A549 (cell line): ENCODE data around the gene SLC25A28. TPM values are rescaled to one million over a fixed set of nuclear protein-coding genes. Genes with fewer than 3 reads are reported as not detected.

Source experiments
- ATAC-seq, 2 experiments: fragments of 200-7000 bp in 1 of 2; fragments of >200 bp in 1 of 2; cut with Nextera tagmentation in 1 of 2; cut with Tn5 transposase in 1 of 2; 3 replicates each; pipeline versions ENCODE4 v1.8.0 to v1.9.1; 2018 to 2020; ENCODE audit warnings: mild to moderate bottlenecking in 1 of 2, moderate library complexity in 1 of 2
- CTCF ChIA-PET: fragments of 300-600 bp; sonication (Branson Sonifier 250); formaldehyde crosslinking; extraction: SDS; loops from one replicate; lab custom pipeline; 2021; ENCODE audit warnings: antibody characterized with exemption, inconsistent platforms; lab: Yijun Ruan, JAX
- POLR2A ChIA-PET: fragments of 350-600 bp; formaldehyde crosslinking; extraction: SDS; loops from one replicate; lab custom pipeline; 2021; ENCODE audit warnings: antibody characterized with exemption, inconsistent platforms; lab: Yijun Ruan, JAX
- DNase-seq, 2 experiments: peaks; one replicate each; pipeline versions ENCODE4 v3.0.0 to v3.0.0-alpha.2; 2011 to 2016; ENCODE audit warnings: low read depth in 1 of 2, low spot score in 1 of 2
- FAIRE-seq: peaks from 2 replicates; lab custom pipeline; 2011; peaks lifted over from hg19 to GRCh38; lab: Jason Lieb, UNC
- H3K27ac ChIP-seq, 2 experiments: fragments of >200 bp; sonication (Bioruptor Twin); formaldehyde crosslinking; 3 replicates each; pipeline ENCODE4 v1.5.1; 2016 to 2017
- H3K4me1 ChIP-seq: fragments of >200 bp; sonication (Bioruptor Twin); formaldehyde crosslinking; 3 replicates; pipeline ENCODE4 v1.6.1; 2016
- H3K4me2 ChIP-seq: fragments of >200 bp; sonication (Bioruptor Twin); formaldehyde crosslinking; 3 replicates; pipeline ENCODE4 v1.6.1; 2016
- H3K4me3 ChIP-seq: fragments of >200 bp; sonication (Bioruptor Twin); formaldehyde crosslinking; 3 replicates; pipeline ENCODE4 v1.5.1; 2016
- H3K9me3 ChIP-seq: fragments of >200 bp; sonication (Bioruptor Twin); formaldehyde crosslinking; 3 replicates; pipeline ENCODE4 v1.6.1; 2016
- ATOH8 ChIP-seq: fragments of 250-450 bp; sonication (Bioruptor Pico); IDR thresholded peaks from 2 replicates; pipeline ENCODE4 v1.5.0; 2020; ENCODE audit warnings: low read depth, mild to moderate bottlenecking, moderate library complexity
- BCL3 ChIP-seq: fragments of >200 bp; sonication (Bioruptor Twin); formaldehyde crosslinking; IDR thresholded peaks from 3 replicates; pipeline ENCODE4 v1.6.1; 2016
- CHD4 ChIP-seq: fragments of 200-600 bp; sonication (generic); IDR thresholded peaks from 2 replicates; pipeline ENCODE4 v1.6.1; 2016; ENCODE audit warnings: antibody characterized with exemption, mild to moderate bottlenecking, borderline replicate concordance
- CTCF ChIP-seq: fragments of >200 bp; sonication (Bioruptor Twin); formaldehyde crosslinking; IDR thresholded peaks from 3 replicates; pipeline ENCODE4 v1.5.1; 2016
- ELK1 ChIP-seq: fragments of 150-350 bp; IDR thresholded peaks from 2 replicates; pipeline ENCODE4 v1.6.1; 2014; ENCODE audit warnings: low read depth, mild to moderate bottlenecking, low read length
- FOSB ChIP-seq: fragments of 250-450 bp; sonication (Bioruptor Pico); IDR thresholded peaks from 2 replicates; pipeline ENCODE4 v1.5.0; 2020; ENCODE audit warnings: mild to moderate bottlenecking, moderate library complexity
- FOSL2 ChIP-seq, 2 experiments: fragments of 450-650 bp in 1 of 2; fragments of >200 bp in 1 of 2; sonication (Bioruptor Twin) in 1 of 2; formaldehyde crosslinking; IDR thresholded peaks; 2 replicates each; pipeline versions ENCODE4 v1.5.0 to v1.6.1; 2016 to 2020; ENCODE audit warnings: mild to moderate bottlenecking in 1 of 2, moderate library complexity in 1 of 2
- FOXS1 ChIP-seq: fragments of 250-450 bp; sonication (Bioruptor Pico); IDR thresholded peaks from 2 replicates; pipeline ENCODE4 v1.5.0; 2020; ENCODE audit warnings: mild to moderate bottlenecking, moderate library complexity
- HEYL ChIP-seq: fragments of 250-450 bp; sonication (Bioruptor Pico); IDR thresholded peaks from 2 replicates; pipeline ENCODE4 v1.8.0; 2021; ENCODE audit warnings: mild to moderate bottlenecking, moderate library complexity
- HOXB13 ChIP-seq: fragments of 250-450 bp; sonication (Bioruptor Pico); IDR thresholded peaks from 2 replicates; pipeline ENCODE4 v1.5.0; 2020; ENCODE audit warnings: low read depth, mild to moderate bottlenecking, moderate library complexity
- JUN ChIP-seq, 2 experiments: fragments of >200 bp; sonication (Bioruptor Twin); formaldehyde crosslinking; IDR thresholded peaks; 2 replicates in 1 of 2; 3 replicates in 1 of 2; pipeline ENCODE4 v1.6.1; 2016 to 2017
- JUNB ChIP-seq: fragments of >200 bp; sonication (Bioruptor Twin); formaldehyde crosslinking; IDR thresholded peaks from 2 replicates; pipeline ENCODE4 v1.6.1; 2016
- KDM1A ChIP-seq: fragments of 200-600 bp; sonication (generic); IDR thresholded peaks from 2 replicates; pipeline ENCODE4 v1.6.1; 2016; ENCODE audit warnings: low read depth, mild to moderate bottlenecking
- KDM5A ChIP-seq: fragments of 200-600 bp; sonication (generic); IDR thresholded peaks from 2 replicates; pipeline ENCODE4 v1.6.1; 2016; ENCODE audit warnings: antibody characterized with exemption, mild to moderate bottlenecking
- MAFK ChIP-seq: fragments of 450-650 bp; IDR thresholded peaks from 2 replicates; pipeline ENCODE4 v1.6.1; 2014; ENCODE audit not compliant: partially characterized antibody
- MAX ChIP-seq: IDR thresholded peaks from 2 replicates; pipeline ENCODE4 v1.6.1; 2012
- NFE2L2 ChIP-seq: fragments of 150-350 bp; conservative IDR thresholded peaks from 2 replicates; pipeline ENCODE4 v1.6.1; 2014; ENCODE audit warnings: low read length
- NR3C1 ChIP-seq: fragments of >200 bp; sonication (Bioruptor Twin); formaldehyde crosslinking; IDR thresholded peaks from 3 replicates; pipeline ENCODE4 v1.6.1; 2017
- RCOR1 ChIP-seq: fragments of 150-350 bp; IDR thresholded peaks from 2 replicates; pipeline ENCODE4 v1.6.1; 2014; ENCODE audit warnings: antibody characterized with exemption, low read length, low read depth
- RFX5 ChIP-seq: fragments of 450-650 bp; IDR thresholded peaks from 2 replicates; pipeline ENCODE4 v1.7.1; 2014; ENCODE audit warnings: antibody characterized with exemption, mild to moderate bottlenecking, moderate library complexity
- TFCP2L1 ChIP-seq: fragments of 250-450 bp; sonication (Bioruptor Pico); IDR thresholded peaks from 2 replicates; pipeline ENCODE4 v1.5.0; 2021; ENCODE audit warnings: mild to moderate bottlenecking
- TP53 ChIP-seq: fragments of 250-450 bp; sonication (Bioruptor Pico); IDR thresholded peaks from 2 replicates; pipeline ENCODE4 v1.5.0; 2021; ENCODE audit warnings: mild to moderate bottlenecking, moderate library complexity
- ZFP36 ChIP-seq: fragments of 450-650 bp; IDR thresholded peaks from 2 replicates; pipeline ENCODE4 v1.6.1; 2014; ENCODE audit warnings: borderline replicate concordance; ENCODE audit not compliant: partially characterized antibody
- ZNF302 ChIP-seq: fragments of 250-450 bp; sonication (Bioruptor Pico); IDR thresholded peaks from 2 replicates; pipeline ENCODE4 v1.9.0; 2021; ENCODE audit warnings: inconsistent platforms, mild to moderate bottlenecking, moderate library complexity
- WGBS: methylation state at CpG from one replicate; pipeline ENCODE4 v1.1.6; 2017; ENCODE audit errors: missing lambda C conversion rate; 5-methylcytosine and 5-hydroxymethylcytosine counted together
- polyA plus RNA-seq, 4 experiments: library from polyadenylated mRNA; depleted of rRNA in 3 of 4; stranded (reverse); fragments of >200 nt; fragmentation: RNase III in 1 of 4; extraction: RNeasy Plus Mini Kit Qiagen cat#74134 plus additional on column Dnase treatment in 1 of 4; gene quantifications; 2 replicates in 3 of 4; 3 replicates in 1 of 4; pipeline ENCODE4 v1.2.3, GENCODE V29; 2011 to 2017
- TF ChIP-seq, protein P1 (sequence below): fragments of >200 bp; sonication (Bioruptor Twin); formaldehyde crosslinking; IDR thresholded peaks from 2 replicates; pipeline ENCODE4 v1.6.1; 2016
- TF ChIP-seq, protein P2 (sequence below): IDR thresholded peaks from 2 replicates; pipeline ENCODE4 v1.6.1; 2012; ENCODE audit warnings: low read depth, borderline replicate concordance

Gene SLC25A28
- polyA plus RNA-seq, 2 of the 4 experiments (the other 2 are of a cell fraction): 21.4 to 24.1 TPM

DNA sequence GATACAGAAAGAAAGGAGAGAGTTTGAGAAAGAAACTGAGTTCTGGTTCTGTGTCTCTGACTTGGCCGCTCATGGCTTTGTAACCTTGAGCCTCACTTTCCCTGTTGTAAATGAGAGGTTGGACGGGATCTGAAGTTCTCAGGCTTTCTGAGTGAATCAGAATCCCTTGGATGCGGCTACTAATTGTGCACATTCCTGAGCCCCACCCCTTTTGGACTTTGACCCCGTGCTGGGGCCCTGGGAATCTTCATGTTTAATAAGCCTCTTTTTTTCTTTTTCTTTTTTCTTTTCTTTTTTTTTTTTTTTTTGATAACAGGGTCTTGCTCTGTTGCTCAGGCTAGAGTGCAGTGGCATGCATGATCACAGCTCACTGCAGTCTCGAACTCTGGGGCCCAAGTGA lies 26.9 kb downstream of the SLC25A28 start:
- ChIA-PET CTCF (interaction anchor here (0.8 to 4.0 kb wide), 3 partner anchors 19 to 157 kb away, joined by 3 to 21 read pairs (median 5); no protein-coding TSS in a partner anchor), POLR2A (no interaction called here)
- Histone ChIP-seq H3K4me1 (peaks cover 16% of the 10 kb centered on the region), H3K4me3 (no peak overlapping the region), H3K27ac (no peak overlapping the region), H3K4me2 (0 out of 3 replicates have a peak overlapping the region, but pooled peaks have one; percentile 11), H3K9me3 (no peaks in the 10 kb centered on the region)
- TF ChIP-seq FOXS1 (CRISPR knock-in tag) (no peak), JUNB (no peak), MAFK (no peak), RCOR1 (no peak), ELK1 (no peak), ZFP36 (no peak), TFCP2L1 (CRISPR knock-in tag) (no peak), JUN (IDR thresholded peaks at IDR 0.05) (no peak), NR3C1 (no peak), CTCF (no peak), CHD4 (no peak), BCL3 (no peak), HEYL (CRISPR knock-in tag) (no peak), KDM1A (no peak), TP53 (CRISPR knock-in tag) (no peak), ATOH8 (CRISPR knock-in tag) (no peak)
- TF ChIP-seq, protein P1, sequence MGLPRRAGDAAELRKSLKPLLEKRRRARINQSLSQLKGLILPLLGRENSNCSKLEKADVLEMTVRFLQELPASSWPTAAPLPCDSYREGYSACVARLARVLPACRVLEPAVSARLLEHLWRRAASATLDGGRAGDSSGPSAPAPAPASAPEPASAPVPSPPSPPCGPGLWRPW: no peak
- TF ChIP-seq, protein P2, sequence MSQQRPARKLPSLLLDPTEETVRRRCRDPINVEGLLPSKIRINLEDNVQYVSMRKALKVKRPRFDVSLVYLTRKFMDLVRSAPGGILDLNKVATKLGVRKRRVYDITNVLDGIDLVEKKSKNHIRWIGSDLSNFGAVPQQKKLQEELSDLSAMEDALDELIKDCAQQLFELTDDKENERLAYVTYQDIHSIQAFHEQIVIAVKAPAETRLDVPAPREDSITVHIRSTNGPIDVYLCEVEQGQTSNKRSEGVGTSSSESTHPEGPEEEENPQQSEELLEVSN: no peak
- ATAC-seq: peak in 1 of 2 experiments; percentile 48; a peak in 3 of 6 replicates
- 56% methylated on average over 5 of the region's 5 CpGs for WGBS
- no peak for FAIRE-seq
- DNase-seq: peak in 1 of 2 experiments; percentile 25

- FAIRE-seq: no peak
- TF ChIP-seq ZNF302 (CRISPR knock-in tag) (no peak), RFX5 (no peak), KDM5A (no peak), BCL3 (no peak), NFE2L2 (no peak), NR3C1 (no peak), HEYL (CRISPR knock-in tag) (no peak), HOXB13 (CRISPR knock-in tag) (no peak), MAX (no peak), FOSB (no peak), ELK1 (no peak), FOSL2 (IDR thresholded peaks at IDR 0.05) (no peak), FOSL2 (CRISPR knock-in tag; IDR thresholded peaks at IDR 0.05) (no peak)
- TF ChIP-seq, protein P1: no peak
Measured at GRCh38 chr10:99590799-99591198, 29.4 kb downstream of the SLC25A28 start.

More at GRCh38 chr10:99590799-99591198, 29.4 kb downstream of the SLC25A28 start:
- 84% methylated on average over 7 of the region's 7 CpGs for WGBS
- Histone ChIP-seq H3K27ac (no peak overlapping the region), H3K4me2 (no peak overlapping the region), H3K4me3 (no peak overlapping the region), H3K9me3 (no peaks in the 10 kb centered on the region), H3K4me1 (peaks cover 12% of the 10 kb centered on the region)
- POLR2A ChIA-PET: no interaction called here
- DNase-seq (no peak), ATAC-seq (no peak)
- CTCF ChIA-PET: interaction anchor here (0.6 to 2.3 kb wide), 3 partner anchors 21 to 201 kb away, joined by 4 to 8 read pairs (median 4); no protein-coding TSS in a partner anchor
